Retinal pigment epithelial cell (primary cell): ENCODE data around the gene SPHK2.
A peak's percentile ranks its signal among the peaks of the same experiment; 100 is the strongest.

Source experiments
- DNase-seq: peaks from one replicate; pipeline ENCODE4 v3.0.0-alpha.2; 2010; ENCODE audit warnings: low read depth
- H3K4me3 ChIP-seq: 2 replicates; pipeline ENCODE4 v1.5.1; 2011; ENCODE audit warnings: mild to moderate bottlenecking, low read length, control low read depth, moderate library complexity
- TF ChIP-seq, protein P1 (sequence below): conservative IDR thresholded peaks from 2 replicates; pipeline ENCODE4 v1.5.1; 2011; ENCODE audit warnings: low read depth, low read length, control low read depth, inconsistent platforms

Gene SPHK2

DNA sequence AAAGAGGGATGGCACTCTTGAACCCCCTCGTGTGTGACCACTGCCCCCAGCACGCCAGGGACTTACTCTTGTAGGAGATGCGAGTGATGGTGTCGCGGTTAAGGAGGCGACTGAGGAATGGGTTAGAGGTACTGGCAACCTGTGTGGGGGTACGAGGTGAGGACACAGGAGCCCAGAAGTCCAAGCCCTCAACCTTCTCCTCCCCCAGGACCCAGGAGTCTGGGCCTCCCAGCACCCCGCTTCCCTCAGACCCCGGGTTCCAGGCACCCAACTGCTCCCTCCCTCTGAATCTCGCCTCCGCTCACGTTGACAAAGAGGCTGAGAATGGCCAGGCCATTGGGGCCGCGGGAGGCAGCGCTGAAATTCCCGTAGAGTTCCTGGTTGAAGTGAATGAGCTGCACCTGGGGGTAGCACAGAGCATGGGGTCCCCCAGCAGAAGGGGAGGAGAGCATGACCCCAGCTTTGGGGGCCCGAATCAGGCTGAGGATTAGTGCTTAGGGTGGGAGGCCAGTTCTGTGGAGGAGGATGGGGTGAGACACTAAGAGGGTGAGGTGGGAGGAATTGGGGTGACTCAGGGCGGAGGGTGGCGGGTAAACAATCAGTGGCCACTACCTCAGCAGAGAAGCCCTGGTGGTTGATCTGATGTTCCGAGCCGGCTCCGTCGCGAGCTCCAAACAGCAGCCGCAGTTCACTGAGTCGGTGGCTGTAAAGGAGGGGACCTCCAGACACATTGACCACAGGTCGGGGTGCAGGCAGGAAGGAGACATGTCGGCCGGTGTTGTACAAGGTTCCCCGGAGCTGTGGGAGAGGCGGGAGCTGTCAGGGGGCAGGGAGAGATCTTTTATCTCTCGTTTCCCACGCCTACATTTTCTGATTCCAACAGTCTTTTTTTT lies 20.4 kb downstream of the SPHK2 start:
- no peak for DNase-seq
- no peak overlapping the region for H3K4me3 ChIP-seq
- TF ChIP-seq, protein P1, sequence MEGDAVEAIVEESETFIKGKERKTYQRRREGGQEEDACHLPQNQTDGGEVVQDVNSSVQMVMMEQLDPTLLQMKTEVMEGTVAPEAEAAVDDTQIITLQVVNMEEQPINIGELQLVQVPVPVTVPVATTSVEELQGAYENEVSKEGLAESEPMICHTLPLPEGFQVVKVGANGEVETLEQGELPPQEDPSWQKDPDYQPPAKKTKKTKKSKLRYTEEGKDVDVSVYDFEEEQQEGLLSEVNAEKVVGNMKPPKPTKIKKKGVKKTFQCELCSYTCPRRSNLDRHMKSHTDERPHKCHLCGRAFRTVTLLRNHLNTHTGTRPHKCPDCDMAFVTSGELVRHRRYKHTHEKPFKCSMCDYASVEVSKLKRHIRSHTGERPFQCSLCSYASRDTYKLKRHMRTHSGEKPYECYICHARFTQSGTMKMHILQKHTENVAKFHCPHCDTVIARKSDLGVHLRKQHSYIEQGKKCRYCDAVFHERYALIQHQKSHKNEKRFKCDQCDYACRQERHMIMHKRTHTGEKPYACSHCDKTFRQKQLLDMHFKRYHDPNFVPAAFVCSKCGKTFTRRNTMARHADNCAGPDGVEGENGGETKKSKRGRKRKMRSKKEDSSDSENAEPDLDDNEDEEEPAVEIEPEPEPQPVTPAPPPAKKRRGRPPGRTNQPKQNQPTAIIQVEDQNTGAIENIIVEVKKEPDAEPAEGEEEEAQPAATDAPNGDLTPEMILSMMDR = no peak

DNA sequence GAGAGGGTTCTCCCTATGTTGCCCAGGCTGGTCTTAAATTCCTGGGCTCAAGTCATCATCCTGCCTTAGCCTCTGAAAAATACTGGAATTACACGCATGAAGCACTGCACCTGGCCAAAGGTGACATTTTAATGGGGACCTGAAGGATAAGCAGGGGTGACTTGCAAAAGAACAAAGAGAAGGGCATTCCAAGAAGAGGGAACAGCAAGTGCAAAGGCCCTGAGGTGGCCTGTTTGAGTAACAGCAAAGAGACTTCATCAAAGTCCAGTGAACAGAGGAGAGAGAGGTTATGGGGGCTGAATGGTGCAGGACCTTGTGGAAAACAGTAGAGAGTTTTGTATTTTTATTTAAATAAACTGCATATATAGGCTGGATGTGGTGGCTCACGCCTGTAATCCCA lies 22.5 kb downstream of the SPHK2 start:
- DNase-seq = no peak
- TF ChIP-seq, protein P1 = no peak
- no peak overlapping the region for H3K4me3 ChIP-seq

DNA sequence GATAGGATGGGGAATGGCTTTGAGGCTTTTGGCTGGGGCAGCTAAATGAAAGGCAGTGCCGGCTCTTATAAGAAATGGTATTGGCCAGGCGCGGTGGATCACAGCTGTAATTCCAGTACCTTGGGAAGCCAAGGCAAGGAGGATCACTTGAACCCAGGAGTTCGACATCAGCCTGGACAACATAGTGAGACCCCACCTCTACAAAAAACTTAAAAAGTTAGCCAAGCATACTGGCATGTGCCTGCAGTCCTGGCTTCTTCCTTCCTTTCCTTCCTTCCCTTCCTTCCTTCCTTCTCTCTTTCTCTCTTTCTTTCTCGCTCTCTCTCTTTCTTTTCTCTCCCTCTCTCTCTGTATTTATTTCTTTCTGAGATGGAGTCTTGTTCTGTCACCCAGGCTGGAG lies 23.6 kb downstream of the SPHK2 start:
- no peak overlapping the region for H3K4me3 ChIP-seq
- DNase-seq = no peak
- TF ChIP-seq, protein P1 = no peak

DNA sequence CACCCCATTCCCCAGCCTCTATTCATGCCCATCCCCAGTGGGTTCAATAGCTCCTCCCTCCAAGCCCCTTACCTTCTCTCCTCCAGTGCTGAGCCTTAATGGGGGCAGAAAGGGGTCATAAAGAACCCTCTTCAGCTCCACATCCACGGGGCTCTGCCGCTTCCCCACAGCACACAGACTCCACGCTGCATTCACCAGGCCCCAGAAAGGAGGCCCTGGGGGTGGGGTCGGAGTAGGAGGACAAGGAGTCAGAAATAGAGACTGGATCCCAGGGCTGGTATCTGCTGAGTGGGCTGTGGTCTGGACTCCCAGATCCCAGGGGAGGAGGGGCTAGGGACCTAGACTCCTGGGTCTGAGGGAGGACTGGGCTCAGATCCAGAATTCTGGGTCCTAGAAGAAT lies 25.0 kb downstream of the SPHK2 start:
- TF ChIP-seq, protein P1 = no peak
- H3K4me3 ChIP-seq = peak overlapping the region; percentile 51
- no peak for DNase-seq

DNA sequence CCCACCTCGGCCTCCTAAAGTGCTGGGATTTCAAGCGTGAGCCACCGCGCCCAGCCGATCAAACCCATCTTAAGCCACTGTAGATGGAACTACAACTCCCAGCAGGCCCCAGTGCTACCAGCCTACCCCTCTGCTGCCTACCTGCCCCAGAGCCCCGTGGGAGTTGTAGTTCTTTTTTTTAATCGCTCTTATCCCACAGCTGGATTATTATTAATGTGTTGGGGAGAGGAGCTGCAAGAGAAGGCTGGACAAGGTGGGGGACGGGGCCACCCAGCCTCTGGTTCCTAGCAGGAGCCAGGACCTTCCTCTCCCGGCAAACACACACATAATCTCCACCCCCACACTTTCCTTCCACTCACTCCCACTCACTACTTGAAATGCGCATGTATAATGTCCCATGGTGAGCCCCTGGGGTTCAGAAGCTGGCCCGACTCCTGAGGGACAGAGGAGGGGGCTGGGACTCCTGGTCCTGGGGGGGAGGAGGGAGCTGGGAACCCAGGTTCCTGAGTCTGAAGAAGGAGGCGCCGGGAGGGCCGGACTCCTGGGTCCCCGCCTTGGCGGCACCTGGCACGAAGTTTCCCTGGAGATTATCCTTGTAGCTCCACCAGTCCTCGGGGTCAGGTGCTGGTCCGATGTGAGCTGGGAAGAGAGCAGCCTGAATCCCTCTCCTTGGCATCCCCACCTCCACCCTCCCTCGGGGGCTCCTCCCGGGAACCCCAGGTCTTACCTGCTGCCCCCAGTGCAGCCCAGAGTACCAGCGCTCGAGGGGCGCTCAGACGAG lies 25.7 kb downstream of the SPHK2 start:
- TF ChIP-seq, protein P1 = no peak
- DNase-seq = peak; percentile 77
- H3K4me3 ChIP-seq = peak overlapping the region; percentile 51

DNA sequence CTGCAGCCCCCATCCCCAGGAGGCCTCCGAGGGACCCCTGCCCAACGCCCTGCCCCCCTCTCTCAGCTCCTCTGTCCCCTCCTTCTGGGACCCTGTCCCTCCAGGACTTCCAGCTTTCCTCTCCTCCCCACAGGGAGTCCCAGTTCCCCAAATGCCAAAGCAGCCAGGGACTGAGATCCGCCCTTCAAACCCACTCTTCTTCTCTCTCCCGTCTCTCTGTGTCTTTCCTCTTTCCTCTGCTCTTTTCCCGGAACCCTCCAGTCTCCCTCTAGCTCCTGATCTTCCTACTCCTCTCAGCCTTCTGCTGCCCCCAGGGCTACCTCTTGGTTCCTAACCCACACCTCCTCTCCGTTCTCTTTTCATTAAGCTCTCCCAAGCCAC lies 26.3 kb downstream of the SPHK2 start:
- peak overlapping the region; percentile 51 for H3K4me3 ChIP-seq
- no peak for DNase-seq
- TF ChIP-seq, protein P1 = no peak
